C1 segment of cervical spinal cord (tissue), 14 donors: Measurements from ENCODE around the gene RSBN1L.
"Not testable (repeated sequence)": the region's sequence is repeated elsewhere in the genome, so short reads cannot be mapped to it uniquely, and the experiment has no call there.

ENCODE experiments used
- DNase-seq, 14 donors: peaks; one replicate each; lab custom pipeline; 2025; lab: John Stamatoyannopoulos, UW

Gene RSBN1L

DNA sequence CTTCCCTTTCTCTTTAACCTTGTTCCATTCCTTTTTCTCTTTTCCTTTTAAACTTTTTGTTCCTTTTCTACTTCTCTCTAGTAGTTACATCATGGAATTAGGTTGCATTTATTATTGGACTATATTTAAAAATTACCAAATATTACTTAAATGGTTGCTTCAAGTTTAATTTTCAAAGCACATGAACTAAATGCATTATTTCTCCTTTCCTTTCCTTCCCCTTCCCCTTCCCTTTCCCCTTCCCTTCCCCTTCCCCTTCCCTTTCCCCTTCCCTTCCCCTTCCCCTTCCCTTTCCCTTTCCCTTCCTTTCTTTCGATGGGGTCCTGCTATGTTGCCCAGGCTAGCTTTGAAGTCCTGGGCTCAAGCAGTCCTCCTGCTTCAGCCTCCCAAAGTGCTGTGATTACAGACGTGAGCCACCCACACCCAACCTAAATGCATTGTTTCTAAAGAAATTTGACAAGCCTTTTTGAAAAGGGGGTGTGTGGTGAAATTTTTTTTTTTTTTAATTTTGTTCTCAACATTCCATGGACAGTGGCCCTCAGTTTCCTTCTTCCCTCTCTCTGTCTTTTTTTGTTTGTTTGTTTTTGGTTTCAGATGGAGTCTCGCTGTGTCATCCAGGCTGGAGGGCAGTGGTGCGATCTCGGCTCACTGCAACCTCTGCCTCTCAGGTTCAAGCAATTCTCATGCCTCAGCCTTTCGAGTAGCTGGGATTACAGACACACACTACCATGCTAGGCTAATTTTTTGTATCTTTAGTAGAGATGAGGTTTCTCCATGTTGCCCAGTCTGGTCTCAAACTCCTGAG is 70.7 kb downstream of the RSBN1L start:
- DNase-seq, result no peak

DNA sequence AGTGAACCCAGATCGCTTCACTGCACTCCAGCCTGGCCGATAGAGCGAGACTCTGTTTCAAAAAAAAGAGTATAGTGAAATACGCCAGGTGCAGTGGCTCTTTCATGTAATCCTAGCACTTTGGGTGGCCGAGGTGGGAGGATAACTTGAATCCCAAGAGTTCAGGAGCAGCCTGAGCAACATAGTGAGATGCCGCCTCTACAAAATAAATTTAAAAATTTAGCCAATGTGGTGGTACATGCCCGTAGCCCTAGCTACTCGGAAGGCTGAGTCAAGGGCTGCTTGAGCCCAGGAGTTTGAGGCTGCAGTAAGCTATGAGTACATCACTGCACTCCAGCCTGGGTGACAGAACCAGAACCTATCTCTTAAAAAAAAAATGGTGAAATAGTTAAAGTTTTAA is 74.1 kb downstream of the RSBN1L start:
- no peak for DNase-seq

DNA sequence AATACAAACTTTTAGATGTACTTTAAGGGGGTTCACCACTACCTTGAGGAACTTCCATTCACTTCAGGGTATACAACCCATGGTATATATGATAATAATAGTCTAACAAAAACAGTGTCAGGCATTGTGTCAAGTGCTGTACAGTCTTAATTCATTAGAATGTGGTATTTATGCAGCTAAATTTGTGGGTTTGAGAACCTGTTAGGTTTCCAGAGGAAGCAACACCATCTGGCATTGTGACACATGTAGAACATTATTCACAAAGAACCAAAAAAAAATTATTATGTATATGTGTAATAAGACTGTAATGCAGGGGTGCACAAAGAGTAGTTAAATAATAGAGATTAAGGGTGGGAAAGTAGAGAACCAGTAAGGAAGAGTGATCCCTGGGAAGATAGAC is 75.6 kb downstream of the RSBN1L start:
- no peak for DNase-seq

DNA sequence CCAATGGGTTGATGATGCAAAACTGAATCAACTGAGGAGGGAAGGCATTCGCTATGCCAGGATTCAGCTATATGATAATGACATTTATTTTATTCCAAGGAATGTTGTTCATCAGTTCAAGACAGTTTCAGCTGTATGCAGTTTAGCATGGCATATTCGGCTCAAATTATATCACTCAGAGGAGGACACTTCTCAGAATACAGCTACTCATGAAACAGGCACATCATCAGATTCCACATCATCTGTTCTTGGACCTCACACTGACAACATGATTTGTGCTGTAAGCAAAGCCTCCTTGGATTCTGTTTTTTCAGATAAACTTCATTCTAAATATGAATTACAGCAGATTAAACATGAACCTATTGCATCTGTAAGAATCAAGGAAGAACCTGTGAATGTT is 82.3 kb downstream of the RSBN1L start:
- no peak for DNase-seq

DNA sequence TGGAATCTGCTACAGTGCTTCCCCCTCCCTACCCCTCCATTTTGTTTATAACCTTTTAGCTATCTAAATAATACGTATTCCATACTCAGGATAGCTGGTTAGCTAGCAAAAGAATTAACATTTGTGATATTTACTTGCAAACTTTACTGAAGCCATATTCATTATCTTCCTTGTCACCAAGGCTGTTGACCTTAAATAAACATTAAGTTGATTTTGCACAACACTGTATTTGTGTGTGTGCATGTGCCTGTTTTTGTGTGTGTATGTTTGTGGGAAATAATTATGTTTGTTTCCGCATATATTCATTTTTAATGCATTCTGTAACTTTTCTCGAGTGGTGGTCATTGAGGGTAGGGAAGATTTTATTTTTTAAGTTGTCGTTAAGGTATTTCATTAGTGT is 86.1 kb downstream of the RSBN1L start:
- no peak for DNase-seq

DNA sequence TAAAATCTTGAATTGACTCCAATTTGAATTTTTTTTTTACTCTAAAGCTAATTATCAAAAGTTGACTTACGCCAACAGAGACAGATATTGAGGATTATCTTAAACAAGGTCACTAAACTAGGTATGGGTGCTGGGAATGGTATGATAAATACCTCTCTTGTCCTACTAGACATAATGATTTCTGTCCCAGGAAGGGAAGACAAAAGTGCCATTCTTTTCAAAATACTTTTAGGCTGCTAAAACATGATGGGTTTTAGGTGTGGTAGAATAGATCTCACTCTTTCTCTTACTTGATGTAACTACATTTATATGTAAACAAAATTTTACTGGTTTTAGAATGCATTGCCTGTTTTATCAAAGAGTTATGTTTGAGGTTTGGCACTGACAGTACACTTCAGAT is 86.9 kb downstream of the RSBN1L start:
- no peak for DNase-seq

DNA sequence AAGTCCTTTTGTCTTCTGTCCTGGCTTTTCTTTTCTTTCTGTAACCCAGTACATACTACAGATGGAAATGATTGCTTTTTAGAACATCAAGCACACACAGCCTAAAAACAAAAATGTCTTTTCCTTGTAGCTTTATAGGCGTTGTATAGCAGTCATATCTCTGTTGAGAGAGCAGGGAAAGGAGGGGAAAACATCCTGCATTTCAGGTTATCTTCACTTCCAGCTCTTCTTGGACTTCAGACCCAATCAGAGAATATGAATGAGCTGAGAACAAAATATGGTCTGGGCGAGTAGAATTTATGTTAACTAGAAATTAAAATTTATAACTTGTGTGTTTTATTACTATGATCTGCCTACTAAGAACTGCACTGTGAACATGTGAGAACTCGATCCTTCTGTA is 87.3 kb downstream of the RSBN1L start:
- no peak for DNase-seq

DNA sequence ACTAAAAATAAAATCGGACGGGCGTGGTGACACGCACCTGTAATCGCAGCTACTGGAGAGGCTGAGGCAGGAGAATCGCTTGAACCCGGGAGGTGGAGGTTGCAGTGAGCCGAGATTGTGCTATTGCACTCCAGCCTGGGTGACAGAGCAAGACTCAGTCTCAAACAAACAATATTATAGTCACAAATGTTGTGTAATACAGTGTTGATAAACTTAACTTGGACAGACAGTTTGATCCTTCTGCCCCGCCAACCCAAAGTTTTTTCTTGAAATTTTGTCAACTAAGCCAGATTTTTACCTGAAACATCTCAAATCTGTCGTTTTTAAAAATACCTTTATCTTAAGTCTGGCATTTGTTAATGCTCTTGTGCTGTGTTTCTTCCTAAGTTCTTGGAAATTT is 88.2 kb downstream of the RSBN1L start:
- not testable (repeated sequence) for DNase-seq

DNA sequence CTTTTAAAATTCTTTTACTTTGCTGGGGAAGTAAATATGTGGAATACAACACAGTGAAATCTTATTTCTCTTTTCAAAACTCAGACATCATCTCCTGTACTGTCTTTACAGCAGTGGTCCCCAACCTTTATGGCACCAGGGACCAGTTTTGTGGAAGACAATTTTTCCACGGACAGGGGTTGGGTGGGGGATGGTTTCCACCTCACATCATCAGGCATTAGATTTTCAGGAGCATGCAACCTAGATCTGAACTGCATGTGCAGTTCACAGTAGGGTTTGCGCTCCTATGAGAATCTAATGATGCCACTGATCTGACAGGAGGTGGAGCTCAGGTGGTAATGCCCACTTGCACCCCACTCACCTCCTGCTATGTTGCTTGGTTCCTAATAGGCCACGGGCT is 89.8 kb downstream of the RSBN1L start:
- DNase-seq, result no peak

DNA sequence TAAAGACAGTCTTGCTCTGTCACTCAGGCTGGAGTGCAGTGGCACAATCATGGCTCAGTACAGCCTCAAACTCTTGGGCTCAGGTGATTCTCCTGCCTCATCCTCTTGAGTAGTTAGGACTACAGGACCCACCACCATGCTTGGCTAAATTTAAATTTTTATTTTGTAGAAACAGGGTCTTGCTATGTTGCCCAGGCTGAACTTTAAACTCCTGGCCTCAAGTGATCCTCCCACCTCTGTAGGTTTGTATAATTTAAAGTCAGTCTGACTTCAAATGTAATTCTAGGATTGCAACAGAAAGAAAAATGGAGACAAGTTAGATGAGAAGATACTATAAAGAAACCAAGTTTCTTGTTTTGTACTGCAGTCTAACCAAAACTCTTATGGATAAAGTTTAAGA is 90.5 kb downstream of the RSBN1L start:
- no peak for DNase-seq

DNA sequence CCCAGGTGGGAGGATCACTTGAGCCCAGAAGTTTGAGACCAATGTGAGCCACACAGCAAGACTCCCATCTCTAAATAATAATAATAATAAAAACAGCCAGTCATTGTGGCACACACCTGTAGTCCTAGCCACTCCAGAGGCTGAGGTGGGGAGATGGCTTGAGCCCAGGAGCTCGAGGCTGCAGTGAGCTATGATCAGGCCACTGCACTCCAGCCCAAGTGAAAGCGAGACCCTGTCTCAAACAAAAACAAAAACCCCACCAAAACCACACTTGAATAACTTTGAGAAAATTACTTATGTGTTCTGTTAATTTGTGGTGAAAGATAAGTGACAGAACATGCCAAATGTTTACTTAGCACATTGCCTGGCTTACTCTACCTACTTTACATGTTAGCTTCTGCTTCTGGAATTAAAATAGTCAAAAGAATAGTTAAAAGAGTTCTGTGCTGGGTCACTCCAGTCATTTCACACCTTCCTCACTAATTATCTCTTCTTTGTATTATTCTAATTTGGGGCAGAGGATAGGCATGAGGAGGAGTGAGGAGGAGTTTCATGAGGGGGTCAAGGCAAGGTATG is 92.2 kb downstream of the RSBN1L start:
- DNase-seq, result no peak

DNA sequence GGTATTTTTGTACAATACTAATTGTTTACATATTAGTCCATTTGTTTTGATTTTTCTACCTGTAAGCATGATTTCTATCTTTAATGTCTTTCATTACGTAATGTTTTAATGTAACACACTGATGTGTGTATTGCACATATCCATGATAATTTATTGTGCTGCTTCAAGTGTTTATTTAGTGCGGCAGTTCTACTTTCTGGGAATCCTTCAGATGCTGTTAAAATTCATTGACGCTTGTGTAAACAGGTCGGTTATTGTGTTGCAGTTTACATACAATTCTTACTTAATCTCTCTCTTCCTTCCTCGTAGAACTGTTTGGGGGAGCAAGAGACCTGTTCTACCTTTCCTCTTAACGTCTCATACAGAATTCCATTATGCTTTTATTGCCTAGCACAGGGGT is 95.1 kb downstream of the RSBN1L start:
- no peak for DNase-seq

DNA sequence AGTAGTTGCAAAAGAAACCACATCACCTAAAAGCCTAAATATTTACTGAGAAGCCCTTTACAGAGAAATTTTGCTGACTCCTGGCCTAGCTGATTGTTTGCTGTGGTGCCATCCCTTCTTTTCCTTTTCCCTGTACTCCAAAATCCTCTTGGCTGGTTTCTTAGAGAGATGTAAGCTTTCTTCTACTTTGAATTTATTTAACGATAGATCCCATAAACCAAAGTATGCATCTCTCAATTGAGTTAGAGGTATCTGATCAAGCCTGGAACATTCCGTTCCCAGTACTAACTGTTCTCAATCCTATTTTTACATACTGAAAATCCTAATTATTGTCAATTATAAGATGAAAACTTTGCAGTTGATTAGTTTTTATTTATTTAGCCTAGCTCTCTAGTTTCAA is 95.7 kb downstream of the RSBN1L start:
- DNase-seq, result no peak

DNA sequence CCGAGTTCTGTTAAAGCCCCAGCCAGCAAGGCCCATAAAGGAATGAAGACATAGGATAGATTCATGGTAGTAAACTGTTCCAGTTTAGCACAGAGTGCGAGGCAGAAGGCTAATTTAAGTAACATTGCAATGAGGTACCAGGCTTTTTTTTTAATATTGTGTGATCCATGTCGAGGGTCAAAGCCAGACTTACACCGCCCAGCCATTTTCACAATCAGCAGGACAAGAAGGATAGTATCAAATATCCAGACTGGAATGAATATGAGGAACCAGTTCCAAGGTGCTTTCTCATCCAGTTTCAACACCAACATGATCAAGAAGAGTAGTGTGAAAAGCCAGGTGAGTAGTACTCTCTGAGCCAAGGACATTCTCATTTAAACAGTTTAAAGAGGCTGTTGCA is 97.7 kb downstream of the RSBN1L start:
- DNase-seq, result no peak

DNA sequence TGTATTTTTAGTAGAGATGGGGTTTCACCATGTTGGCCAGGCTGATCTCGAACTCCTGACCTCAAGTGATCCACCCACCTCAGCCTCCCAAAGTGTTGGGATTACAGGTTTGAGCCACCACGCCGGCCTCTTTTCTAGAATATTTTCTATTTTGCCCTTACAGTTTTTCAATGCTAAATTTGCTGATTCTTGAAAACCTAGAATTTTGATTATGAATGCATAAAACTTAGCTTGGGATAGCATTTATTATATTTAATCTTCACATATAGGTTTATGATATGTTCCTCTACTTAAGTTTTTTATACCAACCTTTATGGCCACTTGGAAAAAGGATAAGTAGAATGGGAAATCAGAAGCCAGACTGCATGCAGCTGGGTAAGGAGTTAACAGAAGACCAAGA is 99.8 kb downstream of the RSBN1L start:
- no peak for DNase-seq

DNA sequence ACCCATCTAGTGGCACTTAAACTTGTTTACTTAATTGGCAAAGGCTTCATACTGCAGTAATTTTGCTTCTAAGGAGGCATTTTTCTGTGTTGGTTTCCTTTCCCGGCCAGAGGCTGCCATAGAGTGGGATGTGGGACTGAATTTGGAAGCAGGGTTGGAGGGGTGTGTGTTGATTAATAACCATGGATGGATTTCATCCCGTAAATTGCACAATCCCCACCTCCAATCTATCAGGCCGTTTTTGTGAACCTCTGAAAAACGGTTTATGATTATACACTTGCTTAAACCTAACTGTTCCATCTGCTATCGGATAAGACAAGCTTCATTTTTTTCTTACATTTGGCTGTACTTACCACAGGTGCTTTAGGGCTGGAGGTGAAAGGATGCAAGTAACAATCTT is 100.7 kb downstream of the RSBN1L start:
- no peak for DNase-seq

DNA sequence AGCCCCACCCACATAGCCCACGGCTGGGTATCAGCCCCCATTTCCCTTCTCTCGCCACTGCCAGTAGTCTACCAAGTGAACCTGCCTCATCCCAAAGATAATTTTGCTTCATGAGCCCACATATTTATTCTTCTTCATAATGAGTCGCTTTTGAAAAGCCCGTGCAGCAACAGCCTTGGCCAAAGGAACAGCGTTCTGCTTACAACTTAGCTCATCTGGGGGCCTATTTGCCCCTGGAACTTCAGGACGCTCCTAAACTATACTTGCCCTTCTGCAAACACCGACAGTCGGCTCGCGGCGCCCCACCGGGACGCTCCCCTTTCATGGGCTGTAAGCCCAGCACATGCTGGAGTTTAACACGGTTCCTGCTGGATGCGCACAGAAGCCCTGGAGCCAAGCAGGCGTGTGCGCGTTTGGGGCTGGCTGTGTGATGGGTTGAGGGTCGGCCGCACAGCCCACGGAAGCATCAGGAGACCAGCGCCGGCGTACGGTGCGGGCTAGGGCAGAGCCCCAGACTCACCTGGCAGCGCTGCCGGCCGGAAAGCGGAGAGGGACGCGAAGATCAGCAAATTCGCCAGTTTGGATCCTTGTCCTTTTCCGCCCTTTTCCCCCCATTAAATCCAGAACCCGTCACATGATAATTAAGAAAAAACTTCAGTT is 101.6 kb downstream of the RSBN1L start:
- peak in 2 of 14 donors; percentile 32 to 71 for DNase-seq

DNA sequence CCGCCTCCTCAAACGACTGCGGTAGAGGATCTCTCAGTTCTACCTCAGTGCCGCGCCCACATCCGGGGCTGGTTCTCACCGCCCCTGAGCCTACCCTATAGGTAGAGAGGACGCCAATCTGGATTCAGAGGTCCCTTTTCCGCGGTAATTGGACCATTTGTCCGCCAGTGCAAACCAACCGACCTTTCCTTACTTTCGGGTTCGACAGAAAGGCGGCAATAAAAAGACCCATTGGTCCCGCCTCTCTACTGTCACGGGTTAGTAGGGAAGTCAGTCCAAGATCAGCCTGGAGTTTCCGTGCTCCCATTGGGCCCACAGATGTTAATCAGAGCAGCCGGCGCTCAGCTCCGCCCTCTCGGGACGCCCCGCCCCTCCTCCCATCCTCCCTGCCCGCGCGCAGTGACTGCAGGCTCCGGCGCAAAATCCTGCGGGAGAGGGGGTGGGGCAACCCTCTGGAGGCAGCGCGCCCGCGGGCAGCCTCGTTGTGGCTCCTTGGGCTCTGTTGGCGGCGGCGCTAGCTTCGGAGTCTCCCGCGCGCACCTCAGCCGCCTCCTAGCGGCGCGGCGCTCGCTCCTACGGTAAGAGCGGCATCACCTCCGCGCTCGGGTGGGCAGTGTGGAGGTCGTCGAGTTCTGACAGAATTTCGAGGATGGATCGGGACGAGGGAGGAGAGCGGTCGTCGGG is 102.3 kb downstream of the RSBN1L start, which contains the start of the genes PHTF2 and TMEM60:
TSS of gene PHTF2 (plus strand) at position 380 of the 684 bp plus-strand sequence.
TSS of gene TMEM60 (minus strand) at position 41 of the 684 bp plus-strand sequence. CDS start 4,061 bp downstream, outside the sequence.
- peak; percentile 75 to 100 (median 96) for DNase-seq

DNA sequence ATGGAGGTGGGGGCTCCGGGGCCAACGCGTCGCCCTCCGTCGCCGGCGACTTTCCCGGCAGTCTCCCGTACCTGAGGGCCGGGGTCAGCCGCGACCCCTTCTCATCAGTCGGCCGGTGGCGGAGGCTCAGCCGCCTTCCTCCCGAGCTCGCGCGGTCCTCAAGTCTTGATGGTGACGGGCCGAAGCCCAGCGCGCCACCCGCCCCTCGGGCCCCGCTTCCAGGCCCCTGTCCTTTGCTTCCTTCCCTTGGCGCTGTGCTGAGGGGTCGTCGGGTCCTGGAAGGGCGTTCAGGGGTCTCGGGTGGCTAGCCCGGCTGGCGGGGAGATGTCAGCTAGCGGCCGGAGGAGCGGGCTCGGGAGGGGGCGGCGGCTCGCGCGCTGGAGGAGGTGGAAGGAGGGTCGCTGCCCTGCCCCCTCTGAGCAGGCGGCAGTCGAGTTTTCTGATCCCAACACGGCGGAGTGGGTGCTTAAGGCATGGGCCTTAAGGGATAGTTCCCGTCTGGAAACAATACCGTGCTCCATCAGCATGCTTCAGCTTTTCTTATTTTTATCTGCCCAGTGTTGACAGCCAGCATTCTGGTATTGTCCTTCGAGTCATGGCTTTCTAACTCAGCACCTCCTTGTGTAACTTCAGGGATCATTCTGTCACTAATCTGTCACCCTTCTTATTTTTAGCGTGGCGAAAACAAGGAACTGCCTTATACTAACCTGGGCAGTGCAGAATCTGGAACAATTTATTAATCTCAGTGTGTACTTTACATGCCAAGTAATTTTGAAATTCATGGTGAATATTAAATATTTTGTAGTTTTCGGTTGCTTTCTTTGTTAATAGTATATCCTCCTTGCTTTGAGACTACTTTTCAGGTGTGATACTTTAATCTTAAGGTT is 103.1 kb downstream of the RSBN1L start:
- DNase-seq, result peak in 10 of 14 donors; percentile 22 to 70 (median 51)

DNA sequence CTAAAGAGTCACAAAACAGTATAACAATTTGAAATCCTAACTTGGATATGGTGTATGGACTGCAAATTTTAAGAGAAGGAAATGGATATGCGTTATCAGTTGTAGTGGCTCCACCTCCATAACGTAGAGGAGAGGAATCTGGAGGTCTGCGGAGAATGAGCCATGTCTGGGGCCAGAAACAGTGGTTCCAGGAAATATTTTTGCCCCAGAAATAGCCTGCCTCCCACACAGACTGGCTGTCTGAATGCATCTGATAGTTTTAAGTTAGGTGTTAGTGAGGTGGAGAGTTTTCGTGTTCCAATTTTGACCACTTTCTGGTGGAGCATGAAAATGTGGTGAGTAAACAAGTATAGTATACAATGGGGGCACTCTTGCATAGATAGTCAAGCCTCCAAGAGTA is 103.9 kb downstream of the RSBN1L start:
- no peak for DNase-seq

DNA sequence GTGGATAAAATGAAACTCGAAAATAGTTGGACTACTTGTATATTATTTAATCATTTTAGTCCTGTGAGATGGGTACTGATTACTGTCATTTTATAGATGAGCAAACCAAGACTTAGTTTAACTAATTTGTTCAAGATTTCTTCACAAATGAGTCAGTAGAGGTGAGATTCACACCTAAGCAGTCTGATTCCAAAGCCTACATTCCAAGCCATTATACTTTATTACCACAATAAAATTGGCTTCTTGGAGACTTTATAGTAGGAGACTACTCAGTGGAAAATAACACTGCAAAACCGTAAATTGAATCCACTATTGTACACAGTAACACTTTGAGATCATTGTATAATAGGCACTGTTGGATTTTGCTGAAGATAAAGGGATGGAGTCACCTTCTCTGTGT is 104.5 kb downstream of the RSBN1L start:
- no peak for DNase-seq
